ENCODE results near the gene PRKAB2. TPM values are rescaled to one million over a fixed set of nuclear protein-coding genes. Genes with fewer than 3 reads are reported as not detected.
A peak's percentile ranks its signal among the peaks of the same experiment; 100 is the strongest.

Gene PRKAB2
- total and polyA plus RNA-seq, 9 of the 15 experiments (the other 6 are each of a cell fraction or from before 2014, with no cell fraction given) = 2.3 to 20.8 (median 7.9) TPM

GRCh38 chr1:147172168-147173016, at the start of gene PRKAB2 (continued):
- TF ChIP-seq TOE1 (IDR thresholded peaks at IDR 0.05; ENCODE audit: borderline replicate concordance) (peak; percentile 83), TOE1 (CRISPR knock-in tag; IDR thresholded peaks at IDR 0.05; ENCODE audit: borderline replicate concordance, low read depth) (no peak), RFX5 (IDR thresholded peaks at IDR 0.05; ENCODE audit: low read depth, low read length) (no peak), ZNF143 (CRISPR knock-in tag; IDR thresholded peaks at IDR 0.05) (no peak), SRSF7 (optimal IDR thresholded peaks at IDR 0.05; ENCODE audit: low read depth, low read length) (no peak), CBX8 (IDR thresholded peaks at IDR 0.05; ENCODE audit: borderline replicate concordance, extremely low read depth, low read depth, low read length, poor library complexity, severe bottlenecking) (no peak), ZNF146 (CRISPR knock-in tag; IDR thresholded peaks at IDR 0.05; ENCODE audit: unreplicated experiment) (no peak), ZNF121 (CRISPR knock-in tag; conservative IDR thresholded peaks at IDR 0.05) (no peak), CEBPZ (IDR thresholded peaks at IDR 0.05; ENCODE audit: borderline replicate concordance, low read depth, low read length) (no peak), TCF7 (IDR thresholded peaks at IDR 0.05; ENCODE audit: borderline replicate concordance) (no peak), ZNF780A (CRISPR knock-in tag; IDR thresholded peaks at IDR 0.05) (no peak), PHF8 (IDR thresholded peaks at IDR 0.05; ENCODE audit: borderline replicate concordance, low read length) (peak; percentile 65; the same call in 1 of the 2 replicates), LCOR (CRISPR knock-in tag; IDR thresholded peaks at IDR 0.05) (no peak), NFYB (IDR thresholded peaks at IDR 0.05; ENCODE audit: extremely low read depth, insufficient read length) (no peak), DPF2 (IDR thresholded peaks at IDR 0.05) (0 out of 2 replicates have a peak, but pooled peaks have one; percentile 28), THAP7 (CRISPR knock-in tag; IDR thresholded peaks at IDR 0.05) (0 out of 2 replicates have a peak, but pooled peaks have one; percentile 22), HES1 (IDR thresholded peaks at IDR 0.05; ENCODE audit: low read depth) (no peak), ETS2 (tag; IDR thresholded peaks at IDR 0.05; ENCODE audit: borderline replicate concordance, poor library complexity, severe bottlenecking) (no peak), ZNF12 (CRISPR knock-in tag; IDR thresholded peaks at IDR 0.05) (no peak), KLF1 (tag; IDR thresholded peaks at IDR 0.05) (peak; percentile 92), FOSL1 (tag; conservative IDR thresholded peaks at IDR 0.05) (peak; percentile 71), JUND (IDR thresholded peaks at IDR 0.05; ENCODE audit: borderline replicate concordance, low read depth, low read length) (peak; percentile 37; the same call in 1 of the 2 replicates), JUND (tag; IDR thresholded peaks at IDR 0.05; ENCODE audit: borderline replicate concordance, low read depth, low read length) (no peak), ZNF76 (CRISPR knock-in tag; IDR thresholded peaks at IDR 0.05; ENCODE audit: borderline replicate concordance) (peak; percentile 63; the same call in 1 of the 2 replicates)
